K562 (cell line): ENCODE data around the gene GNGT1. TPM values are rescaled to one million over a fixed set of nuclear protein-coding genes. Genes with fewer than 3 reads are reported as not detected.
A peak's percentile ranks its signal among the peaks of the same experiment; 100 is the strongest.

ENCODE experiments used
- ATAC-seq: fragments of 200-7000 bp; cut with Tn5 transposase; 3 replicates; pipeline ENCODE4 v1.9.1; 2020; ENCODE audit warnings: moderate library complexity
- BruUV-seq: library from RNA; stranded (reverse); fragments of 400-500 nt; replicated peaks from 2 replicates; lab custom pipeline; 2021; lab: Mats Ljungman, UMichigan
- CTCF ChIA-PET: fragments of 300-600 bp; formaldehyde crosslinking; extraction: SDS; loops from one replicate; lab custom pipeline; 2021; ENCODE audit warnings: low intra/inter-chr PET ratio; lab: Yijun Ruan, JAX
- POLR2A ChIA-PET: fragments of 300-600, 350-650 bp; sonication (Branson Sonifier 250); formaldehyde crosslinking; extraction: SDS; loops from one replicate; lab custom pipeline; 2021; ENCODE audit warnings: antibody characterized with exemption, inconsistent platforms; lab: Yijun Ruan, JAX
- DNase-seq, 4 experiments: peaks; one replicate each; pipeline versions ENCODE4 v3.0.0 to v3.0.0-alpha.2; 2011 to 2018; ENCODE audit warnings: low spot score in 3 of 4, mixed read lengths in 3 of 4; ENCODE audit errors: extremely low read depth in 1 of 4
- FAIRE-seq: peaks from 2 replicates; lab custom pipeline; 2011; peaks lifted over from hg19 to GRCh38; lab: Jason Lieb, UNC
- H2AFZ ChIP-seq: 2 replicates; pipeline ENCODE4 v1.6.0; 2011; ENCODE audit warnings: low read depth, low read length, control low read depth, inconsistent platforms
- H3K27ac ChIP-seq: fragments of 200-600 bp; 3 replicates; pipeline ENCODE4 v1.8.0; 2011; ENCODE audit warnings: low read depth, mild to moderate bottlenecking, control low read depth, inconsistent platforms, low read length, moderate library complexity, mixed read lengths; ENCODE audit errors: extremely low read depth
- H3K27me3 ChIP-seq, 2 experiments: fragments of 300-600 bp in 1 of 2; 2 replicates in 1 of 2; 3 replicates in 1 of 2; pipeline versions ENCODE4 v1.6.0 to v1.8.0; 2011; ENCODE audit warnings: inconsistent platforms in 2 of 2, low read length in 2 of 2, mild to moderate bottlenecking in 1 of 2, mixed read lengths in 1 of 2, moderate library complexity in 1 of 2; ENCODE audit not compliant: control insufficient read depth in 2 of 2, insufficient read depth in 2 of 2
- H3K36me3 ChIP-seq: fragments of 300-600 bp; 3 replicates; pipeline ENCODE4 v1.8.0; 2011; ENCODE audit warnings: mild to moderate bottlenecking, low read length, inconsistent platforms; ENCODE audit not compliant: control insufficient read depth, insufficient read depth
- H3K4me1 ChIP-seq, 2 experiments: fragments of 200-600 bp in 1 of 2; replicated peaks in 1 of 2; 2 replicates in 1 of 2; 3 replicates in 1 of 2; pipeline versions ENCODE4 v1.5.1 to v1.8.0; 2011; ENCODE audit warnings: inconsistent platforms in 2 of 2, low read length in 2 of 2, mild to moderate bottlenecking in 1 of 2, mixed read lengths in 1 of 2, moderate library complexity in 1 of 2; ENCODE audit not compliant: control insufficient read depth in 2 of 2, insufficient read depth in 2 of 2
- H3K4me2 ChIP-seq: 2 replicates; pipeline ENCODE4 v1.6.1; 2011; ENCODE audit warnings: low read length, control low read depth, inconsistent platforms, mixed read lengths; ENCODE audit not compliant: insufficient read depth
- H3K4me3 ChIP-seq: fragments of 200-600 bp; sonication (generic), shearing (Covaris generic); 2 replicates; pipeline ENCODE4 v1.5.1; 2016; ENCODE audit warnings: control low read depth, inconsistent platforms
- H3K79me2 ChIP-seq: fragments of 200-600 bp; 3 replicates; pipeline ENCODE4 v1.8.0; 2011; ENCODE audit warnings: low read length, inconsistent platforms; ENCODE audit not compliant: control insufficient read depth, insufficient read depth
- H3K9ac ChIP-seq, 2 experiments: 2 replicates each; pipeline versions ENCODE4 v1.6.0 to v1.6.1; 2011; ENCODE audit warnings: low read depth in 2 of 2, low read length in 2 of 2, control low read depth in 1 of 2, inconsistent platforms in 1 of 2, mild to moderate bottlenecking in 1 of 2, mixed read lengths in 1 of 2; ENCODE audit not compliant: insufficient read depth in 1 of 2
- H3K9me1 ChIP-seq: one replicate; pipeline ENCODE4 v1.6.0; 2011; ENCODE audit warnings: inconsistent platforms, mild to moderate bottlenecking, low read length, moderate library complexity; ENCODE audit not compliant: control insufficient read depth, insufficient read depth
- H3K9me3 ChIP-seq: replicated peaks from 2 replicates; pipeline ENCODE4 v1.5.1; 2011; ENCODE audit warnings: low read depth, low read length, inconsistent platforms; ENCODE audit not compliant: control insufficient read depth, insufficient read depth
- H4K20me1 ChIP-seq: replicated peaks from 2 replicates; pipeline ENCODE4 v1.6.1; 2011; ENCODE audit warnings: low read length, inconsistent platforms, mixed read lengths; ENCODE audit not compliant: control insufficient read depth, insufficient read depth
- ARID3B ChIP-seq: fragments of 250-450 bp; sonication (Bioruptor Pico); IDR thresholded peaks from 2 replicates; pipeline ENCODE4 v1.4.0; 2020; ENCODE audit warnings: borderline replicate concordance
- CHD1 ChIP-seq: fragments of 200-600 bp; sonication (generic); IDR thresholded peaks from one replicate; pipeline ENCODE4 v1.6.1; 2012; ENCODE audit warnings: mild to moderate bottlenecking, moderate library complexity, low read length, inconsistent platforms
- EP300 ChIP-seq: IDR thresholded peaks from 2 replicates; pipeline ENCODE4 v1.6.1; 2012; ENCODE audit warnings: low read length, improper control_type of control experiment
- FUS ChIP-seq: fragments of 200-400 bp; formaldehyde crosslinking; optimal IDR thresholded peaks from 2 replicates; pipeline ENCODE3; 2017; ENCODE audit warnings: low read depth, low read length
- GATA2 ChIP-seq: sonication (generic); formaldehyde crosslinking; IDR thresholded peaks from 2 replicates; pipeline ENCODE4 v1.4.0; 2020; ENCODE audit warnings: mild to moderate bottlenecking, missing genetic modification reagents
- JUND ChIP-seq, 2 experiments: IDR thresholded peaks; 2 replicates in 1 of 2; 3 replicates in 1 of 2; pipeline ENCODE4 v1.6.1; 2011; ENCODE audit warnings: borderline replicate concordance in 2 of 2, low read depth in 2 of 2, low read length in 2 of 2, improper control_type of control experiment in 1 of 2, missing biosample characterization in 1 of 2, missing genetic modification characterization in 1 of 2, missing genetic modification reagents in 1 of 2
- MLX ChIP-seq, 2 experiments: fragments of 450-650 bp in 1 of 2; sonication (generic) in 1 of 2; formaldehyde crosslinking; conservative IDR thresholded peaks; 2 replicates each; pipeline versions ENCODE4 v1.4.0 to v1.8.1; 2020 to 2022; ENCODE audit warnings: mild to moderate bottlenecking in 1 of 2, missing genetic modification reagents in 1 of 2
- NCOR1 ChIP-seq: fragments of 450-650 bp; IDR thresholded peaks from 2 replicates; pipeline ENCODE4 v1.6.1; 2016; ENCODE audit warnings: mild to moderate bottlenecking, moderate library complexity
- NFIC ChIP-seq: fragments of 450-650 bp; IDR thresholded peaks from 2 replicates; pipeline ENCODE4 v1.6.1; 2017; ENCODE audit warnings: mild to moderate bottlenecking, inconsistent platforms
- PBX2 ChIP-seq, 2 experiments: IDR thresholded peaks in 1 of 2; conservative IDR thresholded peaks in 1 of 2; 2 replicates each; pipeline ENCODE4 v1.6.1; 2016; ENCODE audit warnings: low read depth in 2 of 2, mild to moderate bottlenecking in 1 of 2, missing compliant biosample characterization in 1 of 2, missing genetic modification characterization in 1 of 2, moderate library complexity in 1 of 2
- POLR2AphosphoS2 ChIP-seq: IDR thresholded peaks from 2 replicates; pipeline ENCODE4 v1.6.1; 2012; ENCODE audit warnings: low read length, improper control_type of control experiment
- ZFPM2 ChIP-seq: fragments of 250-450 bp; sonication (Bioruptor Pico); IDR thresholded peaks from 2 replicates; pipeline ENCODE4 v1.5.1; 2022; ENCODE audit warnings: mild to moderate bottlenecking
- ZNF143 ChIP-seq: sonication (generic); formaldehyde crosslinking; IDR thresholded peaks from 2 replicates; pipeline ENCODE4 v1.9.0; 2022; ENCODE audit warnings: mild to moderate bottlenecking, missing genetic modification reagents
- ZNF253 ChIP-seq: fragments of 250-450 bp; sonication (Bioruptor Pico); conservative IDR thresholded peaks from 2 replicates; pipeline ENCODE4 v1.6.1; 2021; ENCODE audit warnings: mild to moderate bottlenecking
- ZNF76 ChIP-seq: fragments of 250-450 bp; sonication (Bioruptor Pico); IDR thresholded peaks from 2 replicates; pipeline ENCODE4 v1.4.0; 2020; ENCODE audit warnings: mild to moderate bottlenecking, moderate library complexity, borderline replicate concordance
- WGBS: fragments of 100-300 bp; shearing (Covaris generic); methylation state at CpG from one replicate; pipeline ENCODE4 v1.1.6; 2016; ENCODE audit warnings: low coverage, mixed read lengths; ENCODE audit not compliant: insufficient coverage; ENCODE audit errors: missing lambda C conversion rate; 5-methylcytosine and 5-hydroxymethylcytosine counted together
- in situ Hi-C: fragments of 300-500 bp; cut with MboI; formaldehyde crosslinking; loops from 4 replicates; pipeline ENCODE4 v1.15.0; 2018; ENCODE audit warnings: inconsistent platforms, mixed read lengths
- intact Hi-C: fragments of 100-400 bp; cut with micrococcal nuclease; formaldehyde crosslinking; loops from 2 replicates; pipeline ENCODE4 v1.14.2; 2022
- polyA plus RNA-seq, 8 experiments: library from polyadenylated mRNA; depleted of rRNA in 4 of 8; stranded (reverse) in 5 of 8; unstranded in 3 of 8; fragments of >200 nt; fragmentation: Nextera tagmentation in 2 of 8; fragmentation: Illumina TruSeq in 1 of 8; extraction: Ambion mirVana in 2 of 8; extraction: Trizol in 1 of 8; gene quantifications; 2 replicates each; pipeline versions ENCODE4 v1.2.1 to v1.2.3, GENCODE V29; 2011 to 2014; ENCODE audit warnings: inconsistent platforms in 1 of 8, missing spikeins in 1 of 8
- total RNA-seq, 7 experiments: library from RNA; depleted of rRNA in 6 of 7; stranded (reverse); fragments of >200 nt in 6 of 7; fragmentation: Illumina TruSeq in 2 of 7; extraction: Trizol in 2 of 7; gene quantifications; 2 replicates each; pipeline versions ENCODE4 v1.2.1 to v1.2.3, GENCODE V29; 2011 to 2021; ENCODE audit warnings: low replicate concordance in 1 of 7

GNGT1 gene
- total and polyA plus RNA-seq, 9 of the 15 experiments (the other 6 are each of a cell fraction or from before 2014, with no cell fraction given), result 0.04 to 0.83 (median 0.51) TPM; not detected in 2

GRCh38 chr7:93945756-93946535, 39.6 kb downstream of the GNGT1 start (continued):
- TF ChIP-seq NCOR1 (peak; percentile 63), GATA2 (CRISPR knock-in tag) (peak; percentile 18; the same call in 1 of the 2 replicates), NFIC (peak; percentile 37; the same call in 1 of the 2 replicates), ZFPM2 (CRISPR knock-in tag) (no peak), EP300 (peak; percentile 60), MLX (CRISPR knock-in tag; conservative IDR thresholded peaks at IDR 0.05) (no peak)

GRCh38 chr7:93948106-93948505, 41.7 kb downstream of the GNGT1 start:
- POLR2A ChIA-PET, result no interaction called here
- 0% methylated on average over 1 of the region's 1 CpG for WGBS
- H3K4me1 ChIP-seq, result peaks cover 0 to 12% of the 10 kb centered on the region in 2 experiments; a peak in 2 of 5 replicates
- H3K27me3 ChIP-seq, result no peaks in the 10 kb centered on the region
- ATAC-seq, result no peak
- H3K9me3 ChIP-seq, result no peaks in the 10 kb centered on the region
- in situ Hi-C loops (no loop called here), intact Hi-C loops (no loop called here)
- H4K20me1 ChIP-seq, result no peaks in the 10 kb centered on the region
- no peak overlapping the region for H2AFZ ChIP-seq
- H3K4me2 ChIP-seq, result no peak overlapping the region
- H3K27ac ChIP-seq, result no peak overlapping the region
- H3K79me2 ChIP-seq, result no peaks in the 10 kb centered on the region
- H3K4me3 ChIP-seq, result no peak overlapping the region
- BruUV-seq, result no TSS peak
- no peak for FAIRE-seq
- CTCF ChIA-PET, result no interaction called here
- H3K9me1 ChIP-seq, result no peaks in the 10 kb centered on the region
- no peaks in the 10 kb centered on the region for H3K36me3 ChIP-seq
- H3K9ac ChIP-seq, result no peak overlapping the region
- DNase-seq, result no peak
- TF ChIP-seq ZNF76, result no peak
- TF ChIP-seq ZNF143 (CRISPR knock-in tag), result no peak
- no peak for TF ChIP-seq ZNF253
- no peak for TF ChIP-seq ARID3B (CRISPR knock-in tag)
- TF ChIP-seq FUS, result no peak
- TF ChIP-seq JUND (IDR thresholded peaks at IDR 0.05; ENCODE audit: borderline replicate concordance, low read depth, low read length), result no peak
- no peak for TF ChIP-seq JUND (tag; IDR thresholded peaks at IDR 0.05; ENCODE audit: borderline replicate concordance, low read depth, low read length)
- TF ChIP-seq POLR2AphosphoS2, result no peak
- TF ChIP-seq PBX2 (CRISPR knock-in tag; IDR thresholded peaks at IDR 0.05; ENCODE audit: low read depth), result no peak
- TF ChIP-seq PBX2 (tag; conservative IDR thresholded peaks at IDR 0.05; ENCODE audit: low read depth), result no peak
- no peak for TF ChIP-seq CHD1
